ENCODE data around the gene PDGFB. TPM values are rescaled to one million over a fixed set of nuclear protein-coding genes. Genes with fewer than 3 reads are reported as not detected.

The PDGFB gene
- total and polyA plus RNA-seq, 7 donors = 5.2 to 16.4 (median 10.1) TPM

DNA sequence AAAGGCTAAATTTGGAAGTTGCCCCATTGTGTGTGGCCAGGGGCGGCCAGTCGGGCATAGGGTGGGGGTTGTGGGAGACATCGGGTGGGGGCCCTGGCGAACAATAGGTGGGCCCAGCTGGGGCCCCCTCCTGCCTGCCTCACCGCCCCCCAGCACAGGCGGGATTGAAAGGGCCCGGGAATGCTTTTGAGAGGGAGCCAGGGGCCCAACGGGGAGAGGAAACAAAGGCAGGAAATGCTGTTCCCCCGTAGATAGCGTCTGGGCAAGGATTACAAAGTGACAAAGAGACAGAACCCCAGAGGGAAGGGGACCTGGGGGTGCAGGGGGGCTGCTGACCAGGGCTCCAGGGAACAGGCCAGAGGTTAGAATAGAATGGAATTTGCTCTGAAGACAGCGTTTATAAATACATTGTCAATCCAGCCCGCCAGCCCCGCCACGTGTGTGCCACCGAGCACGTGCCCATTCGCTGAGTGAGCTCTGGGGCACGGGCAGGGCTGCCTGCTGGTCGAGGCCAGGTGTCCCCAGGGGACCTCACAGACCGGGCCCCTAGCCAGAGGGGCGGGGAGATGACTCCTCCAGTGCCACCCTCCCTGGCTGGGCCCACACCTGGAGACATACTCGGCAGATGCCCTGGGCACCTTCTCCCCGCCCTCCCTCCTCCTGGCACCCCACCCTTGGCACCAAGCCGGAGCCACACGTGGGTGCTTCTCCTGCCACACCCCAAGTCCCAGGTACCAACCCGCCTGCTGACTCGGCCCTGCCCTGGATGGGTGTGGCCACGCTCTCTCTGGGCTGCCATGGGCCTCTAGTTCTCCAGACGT, 9.7 kb downstream of the PDGFB start:
- Histone ChIP-seq H3K36me3 (ENCODE audit: insufficient read depth in 1 of 2, low read depth in 1 of 2) (peaks cover 0 to 6% of the 10 kb centered on the region in 2 donors), H3K4me1 (peaks cover 81% of the 10 kb centered on the region), H3K27ac (peak overlapping the region; percentile 87), H3K9me3 (no peaks in the 10 kb centered on the region), H3K4me3 (peak overlapping the region; percentile 38), H3K27me3 (ENCODE audit: insufficient read depth in 3 of 3, low read length in 2 of 3) (no peaks in the 10 kb centered on the region)
- TF ChIP-seq, protein P1, sequence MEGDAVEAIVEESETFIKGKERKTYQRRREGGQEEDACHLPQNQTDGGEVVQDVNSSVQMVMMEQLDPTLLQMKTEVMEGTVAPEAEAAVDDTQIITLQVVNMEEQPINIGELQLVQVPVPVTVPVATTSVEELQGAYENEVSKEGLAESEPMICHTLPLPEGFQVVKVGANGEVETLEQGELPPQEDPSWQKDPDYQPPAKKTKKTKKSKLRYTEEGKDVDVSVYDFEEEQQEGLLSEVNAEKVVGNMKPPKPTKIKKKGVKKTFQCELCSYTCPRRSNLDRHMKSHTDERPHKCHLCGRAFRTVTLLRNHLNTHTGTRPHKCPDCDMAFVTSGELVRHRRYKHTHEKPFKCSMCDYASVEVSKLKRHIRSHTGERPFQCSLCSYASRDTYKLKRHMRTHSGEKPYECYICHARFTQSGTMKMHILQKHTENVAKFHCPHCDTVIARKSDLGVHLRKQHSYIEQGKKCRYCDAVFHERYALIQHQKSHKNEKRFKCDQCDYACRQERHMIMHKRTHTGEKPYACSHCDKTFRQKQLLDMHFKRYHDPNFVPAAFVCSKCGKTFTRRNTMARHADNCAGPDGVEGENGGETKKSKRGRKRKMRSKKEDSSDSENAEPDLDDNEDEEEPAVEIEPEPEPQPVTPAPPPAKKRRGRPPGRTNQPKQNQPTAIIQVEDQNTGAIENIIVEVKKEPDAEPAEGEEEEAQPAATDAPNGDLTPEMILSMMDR (IDR thresholded peaks at IDR 0.05) = no peak
- peak; percentile 85 to 95 for DNase-seq
- ATAC-seq = peak; percentile 67 to 83 (median 78)
- intact Hi-C loops (cut with DNase I) = loop anchor here (2.0 to 5.0 kb wide), 4 partner anchors 20 to 77 kb away; no protein-coding TSS in a partner anchor
- WGBS, 3 donors = 19 to 23% (median 20%) methylated on average over 26 to 29 of the region's 29 CpGs

DNA sequence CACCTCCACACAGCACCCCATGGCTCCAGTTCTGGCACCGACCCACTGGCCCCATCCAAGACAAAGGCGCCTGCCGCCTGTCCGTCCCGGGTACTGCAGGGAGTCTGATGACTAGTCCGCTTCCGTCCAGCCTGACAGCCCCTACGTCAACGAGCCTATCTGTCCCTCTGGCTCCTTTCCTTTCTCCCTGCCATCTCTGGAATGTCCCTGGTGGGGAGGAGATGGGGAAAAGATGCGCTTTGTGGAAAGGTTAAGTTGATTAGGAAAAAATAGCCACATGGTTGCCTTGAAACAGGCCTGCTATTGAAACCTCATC, 10.4 kb downstream of the PDGFB start:
- Histone ChIP-seq H3K36me3 (ENCODE audit: insufficient read depth in 1 of 2, low read depth in 1 of 2) (peaks cover 0 to 6% of the 10 kb centered on the region in 2 donors), H3K4me1 (peaks cover 74% of the 10 kb centered on the region), H3K27ac (peak overlapping the region; percentile 87), H3K27me3 (ENCODE audit: insufficient read depth in 3 of 3, low read length in 2 of 3) (no peaks in the 10 kb centered on the region), H3K9me3 (no peaks in the 10 kb centered on the region), H3K4me3 (peak overlapping the region; percentile 38)
- intact Hi-C loops (cut with DNase I) = loop anchor here (2.0 to 5.0 kb wide), 3 partner anchors 20 to 73 kb away; no protein-coding TSS in a partner anchor
- TF ChIP-seq, protein P1 (IDR thresholded peaks at IDR 0.05) = peak; percentile 19
- WGBS, 3 donors = 13 to 26% (median 23%) methylated on average over 8 to 10 of the region's 10 CpGs
- ATAC-seq = peak; percentile 69 to 78 (median 76)
- peak; percentile 80 to 90 for DNase-seq

DNA sequence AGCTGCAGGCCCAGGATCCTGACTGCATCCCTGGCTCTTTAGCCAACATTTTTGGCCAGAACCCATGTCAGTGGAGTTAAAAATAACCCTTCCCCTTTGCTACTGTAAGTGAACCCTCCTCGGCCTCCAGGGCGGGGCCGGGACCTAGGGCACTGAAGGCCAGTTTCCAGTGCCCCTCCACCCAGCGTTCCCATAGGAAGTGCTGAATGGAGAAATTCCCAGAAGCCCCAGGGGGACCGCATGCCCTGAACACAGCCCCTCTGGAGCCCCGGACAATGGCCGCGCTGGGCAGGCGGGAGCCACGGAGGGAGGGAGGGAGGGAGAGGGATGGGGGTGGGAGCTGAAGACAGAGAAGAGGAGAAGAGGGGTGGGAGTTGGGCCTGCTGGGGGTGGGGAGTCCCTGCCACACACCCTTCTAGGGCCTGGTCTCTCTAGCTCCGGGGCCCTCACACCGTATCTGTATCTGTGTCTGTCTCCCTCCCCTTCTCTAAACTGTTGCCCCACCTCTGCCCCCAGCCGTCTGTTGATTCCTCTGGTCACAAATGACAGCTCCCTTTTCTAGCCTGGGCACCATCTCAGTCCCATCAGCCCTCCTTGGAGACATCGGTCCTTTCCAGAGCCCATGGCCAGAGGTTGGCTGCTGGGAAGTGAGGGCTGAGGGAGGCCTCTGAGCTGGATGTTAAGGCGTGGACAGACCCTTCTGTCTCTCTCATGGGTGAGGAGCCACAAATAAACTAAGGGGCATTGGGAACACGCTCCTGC, 10.9 kb downstream of the PDGFB start:
- WGBS, 3 donors = 10 to 17% (median 13%) methylated on average over 9 to 16 of the region's 16 CpGs
- no peak overlapping the region for H3K4me3 ChIP-seq
- intact Hi-C loops (cut with DNase I) = loop anchor here (2.0 to 5.0 kb wide), 3 partner anchors 21 to 73 kb away; no protein-coding TSS in a partner anchor
- TF ChIP-seq, protein P1 (IDR thresholded peaks at IDR 0.05) = no peak
- H3K27me3 ChIP-seq (ENCODE audit: insufficient read depth in 3 of 3, low read length in 2 of 3) = no peaks in the 10 kb centered on the region
- peaks cover 0 to 6% of the 10 kb centered on the region in 2 donors for H3K36me3 ChIP-seq (ENCODE audit: insufficient read depth in 1 of 2, low read depth in 1 of 2)
- peaks cover 72% of the 10 kb centered on the region for H3K4me1 ChIP-seq
- H3K9me3 ChIP-seq = no peaks in the 10 kb centered on the region
- peak overlapping the region; percentile 87 for H3K27ac ChIP-seq
- peak; percentile 58 to 80 for DNase-seq
- peak; percentile 7 to 59 (median 43) for ATAC-seq

DNA sequence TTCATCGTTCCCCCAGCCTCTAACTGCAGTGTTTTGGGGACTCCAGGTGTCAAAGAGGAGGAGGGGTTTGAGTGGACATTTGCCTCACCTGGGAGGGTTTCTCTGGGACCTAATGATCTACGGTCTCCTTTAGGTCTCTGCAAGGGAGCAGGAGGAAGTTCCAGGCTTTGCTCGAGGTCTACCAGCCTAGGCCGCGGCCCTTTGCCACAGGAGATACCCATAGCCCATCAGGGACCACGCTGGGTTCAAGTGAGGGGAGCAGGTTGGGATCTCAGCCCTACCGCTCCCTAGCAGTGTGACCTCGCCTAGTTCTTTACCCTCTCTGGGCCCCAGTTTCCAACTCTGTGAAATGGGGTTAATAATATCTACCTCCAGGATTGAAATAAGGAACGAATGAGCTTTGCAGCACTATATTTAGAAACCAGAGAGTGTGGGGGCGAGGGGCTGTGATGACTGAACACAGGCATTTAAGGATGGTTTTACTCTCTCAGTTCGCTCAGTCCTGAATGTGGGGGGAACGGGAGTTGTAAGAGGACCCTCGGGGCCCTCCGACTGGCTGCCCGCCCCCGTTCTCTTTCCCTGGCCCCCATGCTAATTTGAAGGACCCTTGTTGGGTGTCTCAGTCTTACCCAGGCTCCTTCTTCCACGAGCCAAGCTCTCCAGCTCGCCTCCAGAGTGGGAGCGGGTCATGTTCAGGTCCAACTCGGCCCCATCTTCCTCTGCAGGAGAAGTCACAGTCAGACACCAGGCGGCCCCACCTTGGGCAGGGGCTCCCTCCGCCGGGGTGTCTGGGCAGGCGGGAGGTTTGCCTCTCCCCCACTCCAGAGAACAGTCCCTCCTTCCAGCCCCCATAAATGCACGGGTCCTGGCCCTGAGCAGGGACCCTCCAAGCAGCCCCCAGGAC, 11.7 kb downstream of the PDGFB start:
- peaks cover 0 to 6% of the 10 kb centered on the region in 2 donors for H3K36me3 ChIP-seq (ENCODE audit: insufficient read depth in 1 of 2, low read depth in 1 of 2)
- 60 to 70% (median 62%) methylated on average over 25 of the region's 25 CpGs for WGBS, 3 donors
- no peaks in the 10 kb centered on the region for H3K27me3 ChIP-seq (ENCODE audit: insufficient read depth in 3 of 3, low read length in 2 of 3)
- ATAC-seq (no peak), DNase-seq (peak in 1 of 2 donors; percentile 48)
- TF ChIP-seq, protein P1 (IDR thresholded peaks at IDR 0.05) = no peak
- H3K27ac ChIP-seq = peak overlapping the region; percentile 87
- H3K4me1 ChIP-seq = peaks cover 71% of the 10 kb centered on the region
- no peaks in the 10 kb centered on the region for H3K9me3 ChIP-seq
- no peak overlapping the region for H3K4me3 ChIP-seq
- intact Hi-C loops (cut with DNase I) = loop anchor here in 1 of 2 donors (5.0 kb wide), 2 partner anchors 61 to 74 kb away; no protein-coding TSS in a partner anchor

Data from psoas muscle (tissue), 8 donors.